Activated effector memory CD4-positive, alpha-beta T cell treated with anti-CD3 and anti-CD28 coated beads, Interleukin-2, amount 50 U/mL, for 16 hours (primary cell): ENCODE measurements around the gene CACNA1S.

Experiments
- DNase-seq: peaks from one replicate; pipeline ENCODE4 v3.0.0-alpha.2; 2020

The CACNA1S gene

GRCh38 chr1:201008666-201009360, 103.4 kb downstream of the CACNA1S start:
- no peak for DNase-seq

- no peak for DNase-seq
Measured at GRCh38 chr1:201007481-201007880, 104.7 kb downstream of the CACNA1S start.

- no peak for DNase-seq
Measured at GRCh38 chr1:201006450-201006849, 105.8 kb downstream of the CACNA1S start.

GRCh38 chr1:201004732-201005131, 107.5 kb downstream of the CACNA1S start:
- no peak for DNase-seq

- no peak for DNase-seq
Measured at GRCh38 chr1:201004154-201004553, 108.1 kb downstream of the CACNA1S start.

- DNase-seq = no peak
Measured at GRCh38 chr1:201002510-201002909, 109.7 kb downstream of the CACNA1S start.

- no peak for DNase-seq
Measured at GRCh38 chr1:201001962-201002361, 110.3 kb downstream of the CACNA1S start.

- no peak for DNase-seq
Measured at GRCh38 chr1:201000391-201000790, 111.8 kb downstream of the CACNA1S start.

- no peak for DNase-seq
Measured at GRCh38 chr1:200999667-201000066, 112.6 kb downstream of the CACNA1S start.

GRCh38 chr1:200998323-200998722, 113.9 kb downstream of the CACNA1S start:
- no peak for DNase-seq

- no peak for DNase-seq
Measured at GRCh38 chr1:200992382-200993048, 119.7 kb downstream of the CACNA1S start.

GRCh38 chr1:200991097-200991614, 121.1 kb downstream of the CACNA1S start:
- DNase-seq = no peak

GRCh38 chr1:200990114-200990513, 122.1 kb downstream of the CACNA1S start:
- DNase-seq = no peak
